Measurements from ENCODE around the gene OR11L1. TPM values are rescaled to one million over a fixed set of nuclear protein-coding genes. Genes with fewer than 3 reads are reported as not detected.

Gene OR11L1
- total RNA-seq, 1 experiment from 2014 or later, result not detected

- H3K27ac Mint-ChIP-seq, result no peak overlapping the region
- ChIA-PET POLR2A (no interaction called here), CTCF (interaction anchor here (0.7 kb wide), 1 partner anchor 11 kb away, joined by 3 read pairs; no protein-coding TSS in a partner anchor)
- H3K36me3 Mint-ChIP-seq, result peaks cover 10% of the 10 kb centered on the region
- ATAC-seq (no peak), DNase-seq (ENCODE audit: low spot score) (no peak)
- no peaks in the 10 kb centered on the region; the same call in 1 of the 2 replicates for H3K27me3 Mint-ChIP-seq (ENCODE audit: low read depth)
- peaks cover 34% of the 10 kb centered on the region for H3K9me3 Mint-ChIP-seq
- H3K4me3 Mint-ChIP-seq, result no peak overlapping the region
- H3K4me1 Mint-ChIP-seq, result 0 out of 2 replicates have a peak, but pooled peaks cover 3% of the 10 kb centered on the region
- TF ChIP-seq GRHL2 (CRISPR knock-in tag; IDR thresholded peaks at IDR 0.05; ENCODE audit: insufficient replicate concordance, severe bottlenecking) (no peak), CBFB (CRISPR knock-in tag; IDR thresholded peaks at IDR 0.05; ENCODE audit: low read depth) (no peak), NR3C1 (CRISPR knock-in tag; conservative IDR thresholded peaks at IDR 0.05; ENCODE audit: low read depth) (no peak), PREB (CRISPR knock-in tag; IDR thresholded peaks at IDR 0.05; ENCODE audit: borderline replicate concordance) (no peak)
Observed at GRCh38 chr1:247843411-247843810, 1.7 kb upstream of the OR11L1 start.

DNA sequence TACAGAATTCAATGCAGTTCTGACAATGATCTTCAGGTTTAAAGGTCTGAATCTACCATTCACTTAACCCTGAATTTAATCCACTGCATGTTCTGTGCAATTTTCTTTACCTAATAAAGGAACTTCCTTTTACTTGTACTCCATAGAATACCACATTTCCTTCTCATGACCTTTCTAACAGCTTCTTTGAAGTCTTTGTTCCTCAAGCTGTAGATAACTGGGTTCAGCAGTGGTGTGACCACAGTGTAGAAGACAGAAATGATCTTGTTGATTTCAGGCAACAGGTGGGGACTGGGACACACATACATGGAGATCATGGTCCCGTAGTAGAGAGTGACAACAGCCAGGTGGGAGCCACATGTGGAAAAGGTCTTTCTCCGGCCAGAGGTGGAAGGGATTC, 878 bp downstream of the OR11L1 start:
- Mint-ChIP-seq H3K36me3 (peaks cover 19% of the 10 kb centered on the region), H3K27ac (no peak overlapping the region), H3K4me3 (no peak overlapping the region), H3K9me3 (peaks cover 51% of the 10 kb centered on the region), H3K4me1 (0 out of 2 replicates have a peak, but pooled peaks cover 3% of the 10 kb centered on the region), H3K27me3 (ENCODE audit: low read depth) (no peaks in the 10 kb centered on the region; the same call in 1 of the 2 replicates)
- no peak for ATAC-seq
- no peak for DNase-seq (ENCODE audit: low spot score)
- ChIA-PET CTCF (no interaction called here), POLR2A (no interaction called here)
- TF ChIP-seq TEAD4 (CRISPR knock-in tag; IDR thresholded peaks at IDR 0.05) (no peak), NFYB (CRISPR knock-in tag; conservative IDR thresholded peaks at IDR 0.05; ENCODE audit: low read depth) (no peak), ATF1 (CRISPR knock-in tag; IDR thresholded peaks at IDR 0.05) (no peak), ZNF423 (CRISPR knock-in tag; IDR thresholded peaks at IDR 0.05) (no peak), SMAD4 (CRISPR knock-in tag; IDR thresholded peaks at IDR 0.05) (no peak), FOXJ3 (CRISPR knock-in tag; IDR thresholded peaks at IDR 0.05; ENCODE audit: borderline replicate concordance) (no peak), ZNF671 (CRISPR knock-in tag; IDR thresholded peaks at IDR 0.05) (no peak), E2F5 (CRISPR knock-in tag; IDR thresholded peaks at IDR 0.05) (no peak), IRF1 (CRISPR knock-in tag; IDR thresholded peaks at IDR 0.05) (no peak), ATF3 (CRISPR knock-in tag; conservative IDR thresholded peaks at IDR 0.05) (no peak), ESRRA (CRISPR knock-in tag; IDR thresholded peaks at IDR 0.05; ENCODE audit: borderline replicate concordance) (no peak), NFATC4 (CRISPR knock-in tag; IDR thresholded peaks at IDR 0.05) (no peak), RORB (CRISPR knock-in tag; IDR thresholded peaks at IDR 0.05) (no peak), AFF4 (CRISPR knock-in tag; IDR thresholded peaks at IDR 0.05; ENCODE audit: borderline replicate concordance) (no peak), GRHL2 (CRISPR knock-in tag; IDR thresholded peaks at IDR 0.05; ENCODE audit: insufficient replicate concordance, severe bottlenecking) (no peak)
- TF ChIP-seq, protein P1, sequence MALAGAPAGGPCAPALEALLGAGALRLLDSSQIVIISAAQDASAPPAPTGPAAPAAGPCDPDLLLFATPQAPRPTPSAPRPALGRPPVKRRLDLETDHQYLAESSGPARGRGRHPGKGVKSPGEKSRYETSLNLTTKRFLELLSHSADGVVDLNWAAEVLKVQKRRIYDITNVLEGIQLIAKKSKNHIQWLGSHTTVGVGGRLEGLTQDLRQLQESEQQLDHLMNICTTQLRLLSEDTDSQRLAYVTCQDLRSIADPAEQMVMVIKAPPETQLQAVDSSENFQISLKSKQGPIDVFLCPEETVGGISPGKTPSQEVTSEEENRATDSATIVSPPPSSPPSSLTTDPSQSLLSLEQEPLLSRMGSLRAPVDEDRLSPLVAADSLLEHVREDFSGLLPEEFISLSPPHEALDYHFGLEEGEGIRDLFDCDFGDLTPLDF (CRISPR knock-in tag; IDR thresholded peaks at IDR 0.05), result no peak
- TF ChIP-seq, protein P2, sequence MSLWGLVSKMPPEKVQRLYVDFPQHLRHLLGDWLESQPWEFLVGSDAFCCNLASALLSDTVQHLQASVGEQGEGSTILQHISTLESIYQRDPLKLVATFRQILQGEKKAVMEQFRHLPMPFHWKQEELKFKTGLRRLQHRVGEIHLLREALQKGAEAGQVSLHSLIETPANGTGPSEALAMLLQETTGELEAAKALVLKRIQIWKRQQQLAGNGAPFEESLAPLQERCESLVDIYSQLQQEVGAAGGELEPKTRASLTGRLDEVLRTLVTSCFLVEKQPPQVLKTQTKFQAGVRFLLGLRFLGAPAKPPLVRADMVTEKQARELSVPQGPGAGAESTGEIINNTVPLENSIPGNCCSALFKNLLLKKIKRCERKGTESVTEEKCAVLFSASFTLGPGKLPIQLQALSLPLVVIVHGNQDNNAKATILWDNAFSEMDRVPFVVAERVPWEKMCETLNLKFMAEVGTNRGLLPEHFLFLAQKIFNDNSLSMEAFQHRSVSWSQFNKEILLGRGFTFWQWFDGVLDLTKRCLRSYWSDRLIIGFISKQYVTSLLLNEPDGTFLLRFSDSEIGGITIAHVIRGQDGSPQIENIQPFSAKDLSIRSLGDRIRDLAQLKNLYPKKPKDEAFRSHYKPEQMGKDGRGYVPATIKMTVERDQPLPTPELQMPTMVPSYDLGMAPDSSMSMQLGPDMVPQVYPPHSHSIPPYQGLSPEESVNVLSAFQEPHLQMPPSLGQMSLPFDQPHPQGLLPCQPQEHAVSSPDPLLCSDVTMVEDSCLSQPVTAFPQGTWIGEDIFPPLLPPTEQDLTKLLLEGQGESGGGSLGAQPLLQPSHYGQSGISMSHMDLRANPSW (CRISPR knock-in tag; conservative IDR thresholded peaks at IDR 0.05; ENCODE audit: low read depth), result no peak
- TF ChIP-seq, protein P3, sequence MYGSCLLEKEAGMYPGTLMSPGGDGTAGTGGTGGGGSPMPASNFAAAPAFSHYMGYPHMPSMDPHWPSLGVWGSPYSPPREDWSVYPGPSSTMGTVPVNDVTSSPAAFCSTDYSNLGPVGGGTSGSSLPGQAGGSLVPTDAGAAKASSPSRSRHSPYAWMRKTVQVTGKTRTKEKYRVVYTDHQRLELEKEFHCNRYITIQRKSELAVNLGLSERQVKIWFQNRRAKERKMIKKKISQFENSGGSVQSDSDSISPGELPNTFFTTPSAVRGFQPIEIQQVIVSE (CRISPR knock-in tag; IDR thresholded peaks at IDR 0.05; ENCODE audit: borderline replicate concordance), result no peak
- TF ChIP-seq, protein P4, sequence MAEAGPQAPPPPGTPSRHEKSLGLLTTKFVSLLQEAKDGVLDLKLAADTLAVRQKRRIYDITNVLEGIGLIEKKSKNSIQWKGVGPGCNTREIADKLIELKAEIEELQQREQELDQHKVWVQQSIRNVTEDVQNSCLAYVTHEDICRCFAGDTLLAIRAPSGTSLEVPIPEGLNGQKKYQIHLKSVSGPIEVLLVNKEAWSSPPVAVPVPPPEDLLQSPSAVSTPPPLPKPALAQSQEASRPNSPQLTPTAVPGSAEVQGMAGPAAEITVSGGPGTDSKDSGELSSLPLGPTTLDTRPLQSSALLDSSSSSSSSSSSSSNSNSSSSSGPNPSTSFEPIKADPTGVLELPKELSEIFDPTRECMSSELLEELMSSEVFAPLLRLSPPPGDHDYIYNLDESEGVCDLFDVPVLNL (CRISPR knock-in tag; IDR thresholded peaks at IDR 0.05; ENCODE audit: borderline replicate concordance, low read depth), result no peak

Data from WTC11 (cell line).